ENCODE results near the gene MYO1H. TPM values are rescaled to one million over a fixed set of nuclear protein-coding genes. Genes with fewer than 3 reads are reported as not detected.

MYO1H gene
- total RNA-seq, 1 experiment from 2014 or later, result not detected

GRCh38 chr12:109329003-109329402 lies 18.7 kb upstream of the MYO1H start:
- Histone ChIP-seq H3K4me1 (ENCODE audit: control insufficient read depth in 1 of 2, insufficient read depth in 2 of 2, low read length in 2 of 2) (no peaks in the 10 kb centered on the region), H3K79me2 (ENCODE audit: insufficient read depth, low read length) (no peaks in the 10 kb centered on the region), H3K9me2 (ENCODE audit: insufficient read depth) (no peaks in the 10 kb centered on the region), H2AFZ (ENCODE audit: low read depth, low read length, poor library complexity, severe bottlenecking) (no peak overlapping the region), H3K4me3 (replicated peaks in 1 of 2; ENCODE audit: low read depth in 1 of 2, low read length in 2 of 2) (no peak overlapping the region), H3K27ac (ENCODE audit: low read depth, low read length) (no peak overlapping the region), H3K9me3 (ENCODE audit: control insufficient read depth in 1 of 2, insufficient read depth in 1 of 2, low read depth in 1 of 2, low read length in 2 of 2) (no peaks in the 10 kb centered on the region), H3K9ac (ENCODE audit: low read length) (no peak overlapping the region), H4K20me1 (ENCODE audit: insufficient read depth) (no peaks in the 10 kb centered on the region), H3K36me3 (ENCODE audit: control insufficient read depth in 1 of 2, insufficient read depth in 2 of 2, low read length in 2 of 2) (no peaks in the 10 kb centered on the region), H3K4me2 (ENCODE audit: low read length) (no peak overlapping the region), H3K27me3 (ENCODE audit: insufficient read depth, low read length) (no peaks in the 10 kb centered on the region)
- TF ChIP-seq JUND (IDR thresholded peaks at IDR 0.05) (no peak), POLR2AphosphoS5 (IDR thresholded peaks at IDR 0.05; ENCODE audit: low read depth, low read length) (no peak), SRF (IDR thresholded peaks at IDR 0.05; ENCODE audit: low read depth) (no peak), CBX3 (IDR thresholded peaks at IDR 0.05; ENCODE audit: low read depth) (no peak), FOSL1 (IDR thresholded peaks at IDR 0.05; ENCODE audit: low read depth) (no peak), ATF3 (IDR thresholded peaks at IDR 0.05) (no peak)
- no TSS peak for BruUV-seq (replicated peaks)
- ATAC-seq (no peak), DNase-seq (ENCODE audit: low read depth, low spot score) (no peak)
- POLR2A ChIA-PET, result no interaction called here
- intact Hi-C loops (cut with micrococcal nuclease), result no loop called here
- CTCF ChIA-PET, result no interaction called here
- RAD21 ChIA-PET (ENCODE audit: low non-redundant PET in 1 of 2, low total read pairs in 2 of 2, uncharacterized antibody in 2 of 2, unreplicated experiment in 2 of 2), result no interaction called here

GRCh38 chr12:109329686-109330085 lies 18.0 kb upstream of the MYO1H start:
- H3K27me3 ChIP-seq (ENCODE audit: insufficient read depth, low read length), result no peaks in the 10 kb centered on the region
- H3K9me3 ChIP-seq (ENCODE audit: control insufficient read depth in 1 of 2, insufficient read depth in 1 of 2, low read depth in 1 of 2, low read length in 2 of 2), result no peaks in the 10 kb centered on the region
- H2AFZ ChIP-seq (ENCODE audit: low read depth, low read length, poor library complexity, severe bottlenecking), result no peak overlapping the region
- no peaks in the 10 kb centered on the region for H3K36me3 ChIP-seq (ENCODE audit: control insufficient read depth in 1 of 2, insufficient read depth in 2 of 2, low read length in 2 of 2)
- H3K79me2 ChIP-seq (ENCODE audit: insufficient read depth, low read length), result no peaks in the 10 kb centered on the region
- no peak overlapping the region for H3K27ac ChIP-seq (ENCODE audit: low read depth, low read length)
- no peak overlapping the region for H3K9ac ChIP-seq (ENCODE audit: low read length)
- BruUV-seq (replicated peaks), result no TSS peak
- no peak overlapping the region for H3K4me2 ChIP-seq (ENCODE audit: low read length)
- H3K4me3 ChIP-seq (replicated peaks in 1 of 2; ENCODE audit: low read depth in 1 of 2, low read length in 2 of 2), result no peak overlapping the region
- TF ChIP-seq ELF1 (IDR thresholded peaks at IDR 0.05; ENCODE audit: borderline replicate concordance, low read depth) (no peak), POLR2A (IDR thresholded peaks at IDR 0.05; ENCODE audit: borderline replicate concordance, extremely low read depth, insufficient read depth, insufficient read length) (no peak), EZH2 (IDR thresholded peaks at IDR 0.05) (no peak), ATF3 (IDR thresholded peaks at IDR 0.05) (no peak), EGR1 (IDR thresholded peaks at IDR 0.05; ENCODE audit: low read depth) (no peak), FOSL1 (IDR thresholded peaks at IDR 0.05; ENCODE audit: low read depth) (no peak), SRF (IDR thresholded peaks at IDR 0.05; ENCODE audit: low read depth) (no peak), ZFX (IDR thresholded peaks at IDR 0.05) (no peak), CBX3 (IDR thresholded peaks at IDR 0.05; ENCODE audit: low read depth) (no peak), SP1 (IDR thresholded peaks at IDR 0.05; ENCODE audit: low read depth) (no peak), MAX (IDR thresholded peaks at IDR 0.05) (no peak), CTCF (IDR thresholded peaks at IDR 0.05 in 2 of 3, conservative IDR thresholded peaks at IDR 0.05 in 1 of 3; ENCODE audit: borderline replicate concordance in 1 of 3, insufficient read depth in 1 of 3, low read depth in 2 of 3, low read length in 2 of 3) (no peak), YY1 (IDR thresholded peaks at IDR 0.05; ENCODE audit: extremely low read depth, insufficient replicate concordance, low read depth, low read length) (no peak), SIN3A (IDR thresholded peaks at IDR 0.05; ENCODE audit: low read depth) (no peak), POLR2AphosphoS5 (IDR thresholded peaks at IDR 0.05; ENCODE audit: low read depth, low read length) (no peak), ZBTB33 (IDR thresholded peaks at IDR 0.05; ENCODE audit: extremely low read depth, insufficient replicate concordance, low read length) (no peak), CEBPB (IDR thresholded peaks at IDR 0.05; ENCODE audit: low read depth) (no peak)
- RAD21 ChIA-PET (ENCODE audit: low non-redundant PET in 1 of 2, low total read pairs in 2 of 2, uncharacterized antibody in 2 of 2, unreplicated experiment in 2 of 2), result no interaction called here
- POLR2A ChIA-PET, result no interaction called here
- no peaks in the 10 kb centered on the region for H4K20me1 ChIP-seq (ENCODE audit: insufficient read depth)
- CTCF ChIA-PET, result no interaction called here
- DNase-seq (ENCODE audit: low read depth, low spot score) (no peak), ATAC-seq (no peak)
- H3K4me1 ChIP-seq (ENCODE audit: control insufficient read depth in 1 of 2, insufficient read depth in 2 of 2, low read length in 2 of 2), result no peaks in the 10 kb centered on the region
- intact Hi-C loops (cut with micrococcal nuclease), result no loop called here
- H3K9me2 ChIP-seq (ENCODE audit: insufficient read depth), result no peaks in the 10 kb centered on the region

Measured in HCT116 (cell line).